Loucy (cell line): ENCODE results near the gene IGSF5.

ENCODE experiments used
- H2AFZ ChIP-seq: fragments of 200-600 bp; sonication (generic); 2 replicates; pipeline ENCODE4 v1.6.0; 2016; ENCODE audit warnings: antibody characterized with exemption, mild to moderate bottlenecking, low read length, moderate library complexity
- H3F3A ChIP-seq: fragments of 200-600 bp; 2 replicates; pipeline ENCODE4 v1.6.0; 2016; ENCODE audit warnings: antibody characterized with exemption, low read depth, mild to moderate bottlenecking
- H3K27me3 ChIP-seq: fragments of 200-600 bp; sonication (generic); 2 replicates; pipeline ENCODE4 v1.6.1; 2014; ENCODE audit warnings: low read length, mild to moderate bottlenecking; ENCODE audit not compliant: insufficient read depth, poor library complexity, severe bottlenecking
- H3K36me3 ChIP-seq: fragments of 200-600 bp; sonication (generic); 2 replicates; pipeline ENCODE4 v1.6.1; 2016; ENCODE audit warnings: low read length; ENCODE audit not compliant: insufficient read depth
- H3K4me1 ChIP-seq: fragments of 200-600 bp; sonication (generic); 2 replicates; pipeline ENCODE4 v1.5.1; 2014; ENCODE audit warnings: low read length, mild to moderate bottlenecking; ENCODE audit not compliant: insufficient read depth, poor library complexity, severe bottlenecking
- H3K4me2 ChIP-seq: fragments of 200-600 bp; sonication (generic); 2 replicates; pipeline ENCODE4 v1.6.0; 2014; ENCODE audit warnings: antibody characterized with exemption, low read length, low read depth, mild to moderate bottlenecking; ENCODE audit not compliant: poor library complexity, severe bottlenecking
- H3K4me3 ChIP-seq: fragments of 200-600 bp; sonication (generic); 2 replicates; pipeline ENCODE4 v1.5.1; 2014; ENCODE audit warnings: low read length, mild to moderate bottlenecking, mixed read lengths; ENCODE audit not compliant: poor library complexity, severe bottlenecking
- H3K79me2 ChIP-seq: fragments of 200-600 bp; sonication (generic); 2 replicates; pipeline ENCODE4 v1.6.1; 2014; ENCODE audit warnings: low read length; ENCODE audit not compliant: insufficient read depth
- H3K9ac ChIP-seq: fragments of 200-600 bp; sonication (generic); 2 replicates; pipeline ENCODE4 v1.6.0; 2014; ENCODE audit warnings: mild to moderate bottlenecking, low read depth, low read length, moderate library complexity; ENCODE audit not compliant: poor library complexity, severe bottlenecking
- H3K9me2 ChIP-seq: fragments of 200-600 bp; sonication (generic); replicated peaks from 2 replicates; pipeline ENCODE4 v1.6.1; 2016; ENCODE audit warnings: low read depth, low read length, mixed read lengths
- H3K9me3 ChIP-seq: fragments of 200-600 bp; sonication (generic); 2 replicates; pipeline ENCODE4 v1.6.1; 2014; ENCODE audit warnings: mild to moderate bottlenecking, antibody characterized with exemption, low read length, low read depth; ENCODE audit not compliant: insufficient read depth
- H4K20me1 ChIP-seq: fragments of 200-600 bp; sonication (generic); 2 replicates; pipeline ENCODE4 v1.6.0; 2014; ENCODE audit warnings: antibody characterized with exemption, low read length, mild to moderate bottlenecking; ENCODE audit not compliant: insufficient read depth, poor library complexity, severe bottlenecking
- EZH2phosphoT487 ChIP-seq: fragments of 200-600 bp; IDR thresholded peaks from 2 replicates; pipeline ENCODE4 v1.6.1; 2018; ENCODE audit warnings: antibody characterized with exemption, mild to moderate bottlenecking, moderate library complexity, borderline replicate concordance
- TF ChIP-seq, protein P1 (sequence below): fragments of 200-600 bp; sonication (generic); conservative IDR thresholded peaks from 2 replicates; pipeline ENCODE4 v1.5.1; 2014; ENCODE audit warnings: mild to moderate bottlenecking, antibody characterized with exemption, low read length

Gene IGSF5

DNA sequence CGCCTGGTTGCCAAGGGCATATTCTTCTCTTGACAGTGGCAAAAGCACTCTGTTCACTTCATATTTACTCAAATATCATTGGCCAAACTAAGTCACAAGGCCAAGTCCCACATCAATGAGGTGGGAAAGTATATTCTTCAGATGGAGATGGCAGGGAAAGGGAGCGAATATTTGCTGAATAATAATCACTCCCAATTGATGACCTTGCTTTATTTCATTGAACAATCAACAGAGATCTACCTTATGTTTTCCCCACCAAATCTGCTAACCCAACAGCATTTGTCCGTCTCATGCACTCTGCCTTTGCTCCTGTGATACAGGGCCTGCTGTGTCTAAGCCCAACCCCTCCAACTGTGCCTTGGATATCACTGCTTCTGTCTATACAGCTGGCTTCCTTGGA, 77.1 kb downstream of the IGSF5 start:
- Histone ChIP-seq H3K9me2 (no peaks in the 10 kb centered on the region), H4K20me1 (no peaks in the 10 kb centered on the region), H3K4me3 (no peak overlapping the region), H3K9ac (no peak overlapping the region), H3K4me1 (no peaks in the 10 kb centered on the region), H3F3A (no peaks in the 10 kb centered on the region), H3K4me2 (no peak overlapping the region), H2AFZ (no peak overlapping the region), H3K9me3 (no peaks in the 10 kb centered on the region), H3K27me3 (no peaks in the 10 kb centered on the region), H3K79me2 (no peaks in the 10 kb centered on the region), H3K36me3 (no peaks in the 10 kb centered on the region)
- TF ChIP-seq EZH2phosphoT487 = no peak
- TF ChIP-seq, protein P1, sequence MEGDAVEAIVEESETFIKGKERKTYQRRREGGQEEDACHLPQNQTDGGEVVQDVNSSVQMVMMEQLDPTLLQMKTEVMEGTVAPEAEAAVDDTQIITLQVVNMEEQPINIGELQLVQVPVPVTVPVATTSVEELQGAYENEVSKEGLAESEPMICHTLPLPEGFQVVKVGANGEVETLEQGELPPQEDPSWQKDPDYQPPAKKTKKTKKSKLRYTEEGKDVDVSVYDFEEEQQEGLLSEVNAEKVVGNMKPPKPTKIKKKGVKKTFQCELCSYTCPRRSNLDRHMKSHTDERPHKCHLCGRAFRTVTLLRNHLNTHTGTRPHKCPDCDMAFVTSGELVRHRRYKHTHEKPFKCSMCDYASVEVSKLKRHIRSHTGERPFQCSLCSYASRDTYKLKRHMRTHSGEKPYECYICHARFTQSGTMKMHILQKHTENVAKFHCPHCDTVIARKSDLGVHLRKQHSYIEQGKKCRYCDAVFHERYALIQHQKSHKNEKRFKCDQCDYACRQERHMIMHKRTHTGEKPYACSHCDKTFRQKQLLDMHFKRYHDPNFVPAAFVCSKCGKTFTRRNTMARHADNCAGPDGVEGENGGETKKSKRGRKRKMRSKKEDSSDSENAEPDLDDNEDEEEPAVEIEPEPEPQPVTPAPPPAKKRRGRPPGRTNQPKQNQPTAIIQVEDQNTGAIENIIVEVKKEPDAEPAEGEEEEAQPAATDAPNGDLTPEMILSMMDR = no peak

DNA sequence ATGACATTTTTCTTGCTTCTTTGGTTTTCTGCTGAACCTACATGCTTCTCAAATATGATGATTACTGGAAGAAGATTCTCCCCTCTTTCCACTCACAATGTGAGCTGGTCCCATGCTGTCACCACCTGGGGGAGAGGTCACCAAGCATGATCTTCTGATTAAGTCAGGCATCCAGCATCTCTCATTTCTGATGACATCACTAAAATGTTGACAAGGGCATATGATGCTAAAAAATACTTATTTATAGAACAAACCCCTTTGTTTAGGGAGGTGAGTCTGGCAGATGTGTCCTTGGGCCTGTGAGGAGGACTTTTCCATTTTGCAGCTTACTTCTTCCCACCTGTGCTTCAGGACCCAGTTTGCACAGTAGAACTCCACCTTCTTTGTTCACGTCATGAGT, 80.3 kb downstream of the IGSF5 start:
- H3F3A ChIP-seq = no peaks in the 10 kb centered on the region
- H3K36me3 ChIP-seq = no peaks in the 10 kb centered on the region
- no peak overlapping the region for H3K9ac ChIP-seq
- no peak overlapping the region for H3K4me2 ChIP-seq
- H3K4me1 ChIP-seq = no peaks in the 10 kb centered on the region
- H3K9me2 ChIP-seq = no peaks in the 10 kb centered on the region
- TF ChIP-seq, protein P1 = no peak
- no peak for TF ChIP-seq EZH2phosphoT487
- no peaks in the 10 kb centered on the region for H3K27me3 ChIP-seq
- H3K9me3 ChIP-seq = no peaks in the 10 kb centered on the region
- no peaks in the 10 kb centered on the region for H3K79me2 ChIP-seq
- no peak overlapping the region for H3K4me3 ChIP-seq
- no peak overlapping the region for H2AFZ ChIP-seq
- H4K20me1 ChIP-seq = no peaks in the 10 kb centered on the region

DNA sequence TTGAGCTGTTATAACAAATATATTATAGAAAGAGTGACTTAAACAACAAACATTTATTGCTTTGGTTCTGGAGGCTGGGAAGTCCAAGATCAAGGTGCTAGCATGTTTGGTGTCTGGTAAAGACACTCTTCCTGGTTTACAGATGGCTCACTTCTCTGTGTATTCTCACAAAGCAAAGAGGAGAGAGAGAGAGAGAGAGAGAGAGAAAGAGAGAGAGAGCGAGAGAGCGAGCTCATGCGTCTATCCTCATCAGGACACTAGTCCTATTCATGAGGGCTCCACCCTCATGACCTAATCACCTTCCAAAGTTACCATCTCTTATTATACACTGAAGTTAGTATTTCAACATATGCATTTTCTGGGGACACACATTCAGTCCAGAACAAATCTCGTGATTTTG, 89.6 kb downstream of the IGSF5 start:
- no peaks in the 10 kb centered on the region for H3K79me2 ChIP-seq
- no peaks in the 10 kb centered on the region for H3K9me2 ChIP-seq
- H3K4me2 ChIP-seq = no peak overlapping the region
- no peaks in the 10 kb centered on the region for H4K20me1 ChIP-seq
- peaks cover 4% of the 10 kb centered on the region; the same call in 1 of the 2 replicates for H3K9me3 ChIP-seq
- TF ChIP-seq, protein P1 = no peak
- no peak for TF ChIP-seq EZH2phosphoT487
- no peak overlapping the region for H3K4me3 ChIP-seq
- H3K9ac ChIP-seq = no peak overlapping the region
- no peaks in the 10 kb centered on the region for H3F3A ChIP-seq
- no peak overlapping the region for H2AFZ ChIP-seq
- H3K27me3 ChIP-seq = no peaks in the 10 kb centered on the region
- no peaks in the 10 kb centered on the region for H3K4me1 ChIP-seq
- H3K36me3 ChIP-seq = no peaks in the 10 kb centered on the region
